ENCODE data around the gene EIPR1.

Gene EIPR1

DNA sequence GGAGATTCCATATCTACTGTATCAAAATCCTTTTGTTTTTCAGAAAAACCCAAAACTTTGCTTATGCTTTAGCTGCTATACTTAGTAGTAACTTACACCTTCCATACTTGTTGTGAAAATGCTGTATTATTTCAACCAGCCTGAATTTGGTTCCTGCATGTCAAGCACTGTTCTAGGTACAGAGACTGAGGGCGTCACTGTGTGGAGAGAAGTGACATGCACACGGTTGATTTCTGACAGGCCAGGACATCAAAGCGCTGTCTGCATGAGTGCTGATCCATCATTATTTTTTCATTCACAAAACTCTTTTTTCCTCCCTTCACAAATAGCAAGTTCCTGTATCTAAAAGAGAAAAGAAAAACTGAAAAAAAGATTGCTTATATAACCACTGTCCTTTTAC, 33.5 kb upstream of the EIPR1 start:
- no peaks in the 10 kb centered on the region for H3K27me3 ChIP-seq (ENCODE audit: low read depth)
- no peak overlapping the region for H3K4me3 ChIP-seq
- H3K36me3 ChIP-seq (replicated peaks): 0 out of 2 replicates have a peak, but pooled peaks cover 3% of the 10 kb centered on the region
- no peak for DNase-seq (ENCODE audit: low spot score in 2 of 2)
- H3K4me1 ChIP-seq: no peaks in the 10 kb centered on the region
- no peaks in the 10 kb centered on the region for H3K9me3 ChIP-seq
- in situ Hi-C loops (cut with MboI; ENCODE audit: low sequenced_read_pairs): no loop called here

DNA sequence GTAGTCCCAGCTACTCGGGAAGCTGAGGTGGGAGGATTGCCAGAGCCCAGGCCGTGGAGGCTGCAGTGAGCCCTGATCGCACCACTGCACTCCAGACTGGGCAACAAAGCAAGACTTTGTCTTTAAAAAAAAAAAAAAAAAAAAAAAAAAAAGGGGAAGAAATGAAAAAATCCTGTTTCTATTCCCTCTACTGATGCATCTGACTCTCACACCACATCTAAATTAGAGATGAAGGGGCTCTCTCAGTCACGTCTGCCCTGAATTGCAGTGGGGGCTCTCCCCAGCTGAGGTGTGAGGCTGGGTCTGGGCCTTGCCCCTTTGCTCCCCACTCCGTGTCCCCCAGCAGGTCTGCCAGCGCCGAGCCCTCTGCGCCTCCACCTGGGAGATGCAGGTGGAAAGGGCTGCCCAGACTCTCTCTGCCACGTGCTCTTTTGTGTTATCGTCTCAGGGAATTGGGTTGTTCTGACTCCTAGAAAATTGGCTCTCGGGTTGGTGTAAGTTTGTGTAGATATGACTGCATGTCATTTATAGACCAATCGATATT, 32.1 kb upstream of the EIPR1 start:
- H3K36me3 ChIP-seq (replicated peaks): peaks cover 9% of the 10 kb centered on the region
- no peaks in the 10 kb centered on the region for H3K27me3 ChIP-seq (ENCODE audit: low read depth)
- no peak overlapping the region for H3K4me3 ChIP-seq
- H3K9me3 ChIP-seq: no peaks in the 10 kb centered on the region
- no peak for DNase-seq (ENCODE audit: low spot score in 2 of 2)
- H3K4me1 ChIP-seq: no peaks in the 10 kb centered on the region
- in situ Hi-C loops (cut with MboI; ENCODE audit: low sequenced_read_pairs): no loop called here

DNA sequence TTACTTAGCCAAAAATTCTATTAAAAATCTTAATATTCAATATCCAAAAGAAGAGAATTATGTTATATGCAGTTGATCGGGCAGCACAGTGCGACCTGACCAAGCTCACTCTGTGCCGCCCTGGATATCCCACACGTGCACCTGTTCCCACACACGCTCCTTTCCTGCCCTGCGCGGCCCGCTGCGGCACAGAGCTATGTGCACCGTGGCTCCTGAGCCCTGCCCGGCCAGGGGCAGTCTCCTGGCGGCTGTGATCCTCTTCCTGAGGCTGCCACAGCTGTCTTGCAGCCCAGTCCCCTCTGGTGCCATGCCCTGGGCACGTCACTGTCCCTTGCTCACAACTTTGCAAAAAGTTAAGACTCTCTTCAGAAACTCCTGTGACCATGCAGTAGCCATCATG, 31.2 kb upstream of the EIPR1 start:
- peaks cover 9% of the 10 kb centered on the region for H3K36me3 ChIP-seq (replicated peaks)
- DNase-seq (ENCODE audit: low spot score in 2 of 2): no peak
- no peaks in the 10 kb centered on the region for H3K9me3 ChIP-seq

GRCh38 chr2:3406501-3406900, 28.9 kb upstream of the EIPR1 start:
- no peaks in the 10 kb centered on the region for H3K4me1 ChIP-seq
- H3K36me3 ChIP-seq (replicated peaks): peaks cover 22% of the 10 kb centered on the region
- no peak for DNase-seq (ENCODE audit: low spot score in 2 of 2)
- H3K4me3 ChIP-seq: no peak overlapping the region
- no peaks in the 10 kb centered on the region for H3K27me3 ChIP-seq (ENCODE audit: low read depth)
- no peaks in the 10 kb centered on the region for H3K9me3 ChIP-seq
- in situ Hi-C loops (cut with MboI; ENCODE audit: low sequenced_read_pairs): no loop called here

More for the DNA sequence above, 31.2 kb upstream of the EIPR1 start:
- Histone ChIP-seq H3K27me3 (ENCODE audit: low read depth) (no peaks in the 10 kb centered on the region), H3K4me1 (no peaks in the 10 kb centered on the region), H3K4me3 (no peak overlapping the region)
- in situ Hi-C loops (cut with MboI; ENCODE audit: low sequenced_read_pairs): no loop called here

DNA sequence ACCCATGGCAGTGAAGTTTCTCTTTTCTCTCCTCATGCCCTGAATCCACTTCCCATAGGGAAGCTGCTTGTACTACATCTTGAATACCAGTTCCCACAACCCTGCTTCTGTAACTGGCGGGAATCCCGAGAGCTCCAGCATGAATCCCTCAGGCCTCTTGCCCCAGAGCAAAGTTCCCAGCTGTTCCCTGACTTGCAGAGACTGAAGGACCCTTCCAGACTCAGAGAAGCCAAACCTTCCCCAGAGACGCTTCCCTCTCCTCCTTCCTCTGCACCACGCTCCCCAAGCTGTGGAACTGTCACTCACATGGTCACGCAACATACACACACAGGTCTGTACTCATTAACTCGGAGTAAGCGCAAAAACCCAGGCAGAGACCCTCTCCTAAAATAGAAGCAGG, 28.3 kb upstream of the EIPR1 start:
- Histone ChIP-seq H3K4me1 (no peaks in the 10 kb centered on the region), H3K4me3 (no peak overlapping the region), H3K27me3 (ENCODE audit: low read depth) (no peaks in the 10 kb centered on the region), H3K36me3 (replicated peaks) (peaks cover 23% of the 10 kb centered on the region), H3K9me3 (no peaks in the 10 kb centered on the region)
- in situ Hi-C loops (cut with MboI; ENCODE audit: low sequenced_read_pairs): no loop called here
- no peak for DNase-seq (ENCODE audit: low spot score in 2 of 2)

DNA sequence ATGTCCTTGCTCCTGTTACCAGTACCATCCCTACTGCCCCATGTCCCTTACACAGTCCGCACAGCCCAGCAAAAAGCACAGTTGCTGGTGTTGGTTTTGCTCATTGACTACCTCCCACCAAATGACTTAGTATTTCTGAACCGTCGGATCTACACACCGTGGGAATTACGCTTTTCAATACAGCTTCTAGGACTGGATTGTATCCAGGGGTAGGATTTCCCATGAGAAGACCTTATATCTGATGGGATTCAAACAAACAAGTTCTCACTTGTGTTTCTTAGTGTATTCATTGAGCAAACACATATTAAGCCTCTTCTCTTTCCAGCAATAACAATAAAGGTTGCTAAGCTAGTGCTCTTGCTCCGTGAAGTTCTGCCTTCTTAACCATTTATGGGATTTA, 27.7 kb upstream of the EIPR1 start:
- in situ Hi-C loops (cut with MboI; ENCODE audit: low sequenced_read_pairs): no loop called here
- no peak for DNase-seq (ENCODE audit: low spot score in 2 of 2)
- H3K36me3 ChIP-seq (replicated peaks): peaks cover 23% of the 10 kb centered on the region

GRCh38 chr2:3404349-3404894, 26.8 kb upstream of the EIPR1 start:
- Histone ChIP-seq H3K4me3 (no peak overlapping the region), H3K36me3 (replicated peaks) (peaks cover 23% of the 10 kb centered on the region), H3K27me3 (ENCODE audit: low read depth) (no peaks in the 10 kb centered on the region), H3K4me1 (no peaks in the 10 kb centered on the region), H3K9me3 (no peaks in the 10 kb centered on the region)
- no peak for DNase-seq (ENCODE audit: low spot score in 2 of 2)
- in situ Hi-C loops (cut with MboI; ENCODE audit: low sequenced_read_pairs): no loop called here

More for the DNA sequence above, 27.7 kb upstream of the EIPR1 start:
- H3K4me3 ChIP-seq: no peak overlapping the region
- no peaks in the 10 kb centered on the region for H3K27me3 ChIP-seq (ENCODE audit: low read depth)
- no peaks in the 10 kb centered on the region for H3K4me1 ChIP-seq
- H3K9me3 ChIP-seq: no peaks in the 10 kb centered on the region

- Histone ChIP-seq H3K36me3 (replicated peaks) (peaks cover 23% of the 10 kb centered on the region), H3K4me3 (no peak overlapping the region), H3K27me3 (ENCODE audit: low read depth) (no peaks in the 10 kb centered on the region), H3K9me3 (no peaks in the 10 kb centered on the region), H3K4me1 (no peaks in the 10 kb centered on the region)
- in situ Hi-C loops (cut with MboI; ENCODE audit: low sequenced_read_pairs): no loop called here
- no peak for DNase-seq (ENCODE audit: low spot score in 2 of 2)
These were observed 26.1 kb upstream of the EIPR1 start for GRCh38 chr2:3403587-3404334.

- Histone ChIP-seq H3K36me3 (replicated peaks) (peaks cover 16% of the 10 kb centered on the region), H3K9me3 (peaks cover 8% of the 10 kb centered on the region), H3K4me3 (no peak overlapping the region), H3K4me1 (no peaks in the 10 kb centered on the region), H3K27me3 (ENCODE audit: low read depth) (no peaks in the 10 kb centered on the region)
- no peak for DNase-seq (ENCODE audit: low spot score in 2 of 2)
- in situ Hi-C loops (cut with MboI; ENCODE audit: low sequenced_read_pairs): no loop called here
These were observed 22.2 kb upstream of the EIPR1 start for GRCh38 chr2:3399829-3400228.

DNA sequence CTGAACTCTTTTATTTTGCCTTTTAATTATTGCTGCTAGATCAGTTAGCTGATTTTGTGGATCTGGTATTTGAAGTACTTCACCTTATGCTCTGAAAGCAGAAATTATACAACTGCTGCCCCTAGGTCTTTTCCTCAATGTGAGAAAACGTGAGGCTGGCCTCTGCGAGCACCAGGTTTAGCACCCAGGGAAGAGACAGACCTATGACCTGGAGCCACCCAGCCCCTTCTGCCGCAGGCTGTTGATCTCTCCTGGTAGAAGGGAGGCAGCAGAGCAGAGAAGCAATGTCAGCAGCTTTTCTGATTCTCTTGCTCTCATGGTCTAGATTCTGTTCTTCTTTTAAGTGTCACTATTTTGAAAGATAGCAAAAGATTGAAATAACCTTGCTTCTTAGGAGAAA, 21.8 kb upstream of the EIPR1 start:
- H3K9me3 ChIP-seq: peaks cover 8% of the 10 kb centered on the region
- no peaks in the 10 kb centered on the region for H3K27me3 ChIP-seq (ENCODE audit: low read depth)
- no peak overlapping the region for H3K4me3 ChIP-seq
- DNase-seq (ENCODE audit: low spot score in 2 of 2): no peak
- peaks cover 18% of the 10 kb centered on the region for H3K36me3 ChIP-seq (replicated peaks)
- in situ Hi-C loops (cut with MboI; ENCODE audit: low sequenced_read_pairs): no loop called here
- H3K4me1 ChIP-seq: no peaks in the 10 kb centered on the region

DNA sequence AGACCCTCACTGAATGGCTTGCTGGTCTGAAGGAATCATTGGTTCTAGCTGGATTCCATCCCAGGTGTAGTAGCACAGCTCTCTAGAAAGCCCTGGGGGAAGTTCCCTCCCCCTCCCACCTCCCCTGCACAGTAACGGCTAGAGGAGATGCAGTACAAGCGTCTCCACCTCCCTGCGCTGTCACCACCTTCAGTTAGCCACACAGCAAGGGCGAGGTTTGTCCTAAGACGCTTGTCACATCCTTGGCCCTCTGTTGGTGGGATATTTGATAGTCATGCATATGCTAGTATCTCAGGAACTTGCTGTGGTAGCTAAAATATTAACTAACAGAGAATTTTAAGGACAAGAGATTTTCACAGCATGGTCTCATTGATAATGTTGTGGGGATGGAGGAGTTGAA, 21.2 kb upstream of the EIPR1 start:
- H3K4me1 ChIP-seq: no peaks in the 10 kb centered on the region
- DNase-seq (ENCODE audit: low spot score in 2 of 2): no peak
- in situ Hi-C loops (cut with MboI; ENCODE audit: low sequenced_read_pairs): no loop called here
- H3K4me3 ChIP-seq: no peak overlapping the region
- peaks cover 8% of the 10 kb centered on the region for H3K9me3 ChIP-seq
- H3K27me3 ChIP-seq (ENCODE audit: low read depth): no peaks in the 10 kb centered on the region
- H3K36me3 ChIP-seq (replicated peaks): peaks cover 18% of the 10 kb centered on the region

- no peaks in the 10 kb centered on the region for H3K27me3 ChIP-seq (ENCODE audit: low read depth)
- H3K4me3 ChIP-seq: no peak overlapping the region
- peaks cover 10% of the 10 kb centered on the region for H3K36me3 ChIP-seq (replicated peaks)
- no peaks in the 10 kb centered on the region for H3K4me1 ChIP-seq
- DNase-seq (ENCODE audit: low spot score in 2 of 2): no peak
- in situ Hi-C loops (cut with MboI; ENCODE audit: low sequenced_read_pairs): no loop called here
- peaks cover 8% of the 10 kb centered on the region for H3K9me3 ChIP-seq
These were observed 19.4 kb upstream of the EIPR1 start for GRCh38 chr2:3396920-3397559.

- Histone ChIP-seq H3K27me3 (ENCODE audit: low read depth) (no peaks in the 10 kb centered on the region), H3K36me3 (replicated peaks) (peaks cover 23% of the 10 kb centered on the region), H3K4me3 (no peak overlapping the region), H3K4me1 (no peaks in the 10 kb centered on the region), H3K9me3 (peaks cover 8% of the 10 kb centered on the region)
- in situ Hi-C loops (cut with MboI; ENCODE audit: low sequenced_read_pairs): no loop called here
- no peak for DNase-seq (ENCODE audit: low spot score in 2 of 2)
These were observed 14.6 kb upstream of the EIPR1 start for GRCh38 chr2:3392216-3392615.

GRCh38 chr2:3390041-3390440, 12.4 kb upstream of the EIPR1 start:
- no peak overlapping the region for H3K4me3 ChIP-seq
- no peak for DNase-seq (ENCODE audit: low spot score in 2 of 2)
- peaks cover 23% of the 10 kb centered on the region for H3K36me3 ChIP-seq (replicated peaks)
- H3K27me3 ChIP-seq (ENCODE audit: low read depth): no peaks in the 10 kb centered on the region
- in situ Hi-C loops (cut with MboI; ENCODE audit: low sequenced_read_pairs): no loop called here
- H3K9me3 ChIP-seq: no peaks in the 10 kb centered on the region
- no peaks in the 10 kb centered on the region for H3K4me1 ChIP-seq
